Measurements from ENCODE around the gene SH2D5. TPM values are rescaled to one million over a fixed set of nuclear protein-coding genes. Genes with fewer than 3 reads are reported as not detected.

Gene SH2D5
- total and polyA plus RNA-seq, 2 experiments from 2014 or later = 0.53 to 1.1 TPM

DNA sequence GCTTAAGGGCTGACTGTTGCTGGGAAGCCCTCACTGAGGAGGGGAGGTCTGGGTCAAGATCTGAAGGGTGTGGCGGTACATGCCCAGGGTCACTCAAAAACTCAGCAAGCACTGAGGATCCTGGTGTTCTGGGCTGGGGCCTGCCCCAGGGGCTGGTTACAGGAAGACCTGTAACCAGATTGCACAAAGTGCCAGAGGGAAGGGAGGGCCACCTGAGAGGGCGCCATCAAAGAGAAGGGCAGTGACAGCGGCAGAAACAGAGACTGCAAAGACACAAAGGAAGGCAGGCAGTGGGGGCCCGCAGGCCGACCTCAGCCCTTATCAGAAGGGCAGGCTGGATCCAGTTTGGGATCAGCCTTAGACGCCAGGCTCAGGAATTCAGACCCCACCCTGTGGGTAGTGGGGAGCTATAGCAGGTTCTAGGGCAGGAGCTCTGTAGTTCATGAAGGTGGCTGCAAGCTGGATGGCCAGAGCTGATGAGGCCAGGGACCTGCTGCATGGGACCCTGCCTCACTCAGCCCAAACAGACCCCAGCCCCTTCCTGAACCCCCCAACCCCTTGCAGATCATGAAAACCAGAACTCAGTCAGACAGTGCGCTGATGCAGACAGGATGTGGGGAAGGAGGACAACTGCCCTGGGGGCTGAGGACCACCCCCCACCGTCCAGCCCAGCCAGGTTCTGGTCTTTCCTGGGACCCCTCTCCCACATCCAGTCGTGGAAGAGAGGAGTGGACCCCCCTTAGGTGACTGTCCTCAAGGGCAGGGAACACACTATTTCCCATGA is 3.9 kb downstream of the SH2D5 start:
- no peaks in the 10 kb centered on the region for H3K9me3 ChIP-seq (ENCODE audit: low read depth)
- no peaks in the 10 kb centered on the region for H3K9me2 ChIP-seq (replicated peaks; ENCODE audit: insufficient read depth)
- H3K4me2 ChIP-seq = no peak overlapping the region
- WGBS (ENCODE audit: low lambda C conversion rate, missing lambda C conversion rate) = 66% methylated on average over 9 of the region's 9 CpGs
- H3K79me2 ChIP-seq = no peaks in the 10 kb centered on the region
- no peak overlapping the region for H3K4me3 ChIP-seq
- no peak for DNase-seq (ENCODE audit: low spot score)
- no peaks in the 10 kb centered on the region for H3K36me3 ChIP-seq (replicated peaks; ENCODE audit: insufficient read depth, low read depth)
- H3K27ac ChIP-seq = no peak overlapping the region
- peaks cover 11% of the 10 kb centered on the region for H3K4me1 ChIP-seq (ENCODE audit: insufficient read depth)
- H3K27me3 ChIP-seq = peaks cover 30% of the 10 kb centered on the region
- no peak overlapping the region for H2AFZ ChIP-seq
- no peaks in the 10 kb centered on the region for H4K20me1 ChIP-seq (ENCODE audit: insufficient read depth, poor library complexity, severe bottlenecking)
- TF ChIP-seq EZH2 (IDR thresholded peaks at IDR 0.05; ENCODE audit: borderline replicate concordance) = no peak
- TF ChIP-seq EZH2phosphoT487 (IDR thresholded peaks at IDR 0.05; ENCODE audit: low read depth, severe bottlenecking, unreplicated experiment) = no peak
- TF ChIP-seq, protein P1, sequence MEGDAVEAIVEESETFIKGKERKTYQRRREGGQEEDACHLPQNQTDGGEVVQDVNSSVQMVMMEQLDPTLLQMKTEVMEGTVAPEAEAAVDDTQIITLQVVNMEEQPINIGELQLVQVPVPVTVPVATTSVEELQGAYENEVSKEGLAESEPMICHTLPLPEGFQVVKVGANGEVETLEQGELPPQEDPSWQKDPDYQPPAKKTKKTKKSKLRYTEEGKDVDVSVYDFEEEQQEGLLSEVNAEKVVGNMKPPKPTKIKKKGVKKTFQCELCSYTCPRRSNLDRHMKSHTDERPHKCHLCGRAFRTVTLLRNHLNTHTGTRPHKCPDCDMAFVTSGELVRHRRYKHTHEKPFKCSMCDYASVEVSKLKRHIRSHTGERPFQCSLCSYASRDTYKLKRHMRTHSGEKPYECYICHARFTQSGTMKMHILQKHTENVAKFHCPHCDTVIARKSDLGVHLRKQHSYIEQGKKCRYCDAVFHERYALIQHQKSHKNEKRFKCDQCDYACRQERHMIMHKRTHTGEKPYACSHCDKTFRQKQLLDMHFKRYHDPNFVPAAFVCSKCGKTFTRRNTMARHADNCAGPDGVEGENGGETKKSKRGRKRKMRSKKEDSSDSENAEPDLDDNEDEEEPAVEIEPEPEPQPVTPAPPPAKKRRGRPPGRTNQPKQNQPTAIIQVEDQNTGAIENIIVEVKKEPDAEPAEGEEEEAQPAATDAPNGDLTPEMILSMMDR (IDR thresholded peaks at IDR 0.05; ENCODE audit: poor library complexity) = no peak

DNA sequence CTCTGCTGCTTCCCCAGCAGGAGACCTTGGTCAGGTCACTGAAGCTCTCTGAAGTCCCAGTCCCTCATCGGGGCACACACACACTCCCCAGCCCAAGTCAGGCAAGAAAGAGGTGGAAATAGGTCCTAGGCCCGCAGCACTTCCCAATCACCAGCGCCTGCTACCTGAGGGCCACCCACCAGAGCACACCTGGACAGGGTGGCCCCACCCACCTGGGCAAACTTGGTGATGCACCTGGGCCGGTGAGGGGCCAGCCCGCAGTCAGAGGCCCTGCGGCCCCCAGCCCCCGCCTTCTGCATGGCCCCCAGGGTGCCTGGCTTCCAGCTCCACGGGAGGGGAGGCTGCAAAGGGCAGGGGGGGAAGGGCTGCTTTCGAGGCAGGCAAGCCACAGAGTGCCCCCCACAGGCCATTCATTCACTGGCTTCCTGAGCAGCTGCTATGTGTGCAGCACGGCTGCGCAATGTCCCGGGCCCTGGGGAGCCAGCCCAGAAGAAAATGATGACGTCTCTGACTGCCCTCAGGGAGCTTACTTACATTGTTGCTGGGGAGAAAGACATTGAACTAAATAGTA is 4.7 kb downstream of the SH2D5 start:
- Histone ChIP-seq H3K27ac (no peak overlapping the region), H3K79me2 (no peaks in the 10 kb centered on the region), H3K36me3 (replicated peaks; ENCODE audit: insufficient read depth, low read depth) (no peaks in the 10 kb centered on the region), H3K9me2 (replicated peaks; ENCODE audit: insufficient read depth) (no peaks in the 10 kb centered on the region), H2AFZ (no peak overlapping the region), H3K4me2 (no peak overlapping the region), H3K4me1 (ENCODE audit: insufficient read depth) (peaks cover 6% of the 10 kb centered on the region), H3K4me3 (no peak overlapping the region), H3K27me3 (peaks cover 30% of the 10 kb centered on the region), H4K20me1 (ENCODE audit: insufficient read depth, poor library complexity, severe bottlenecking) (no peaks in the 10 kb centered on the region), H3K9me3 (ENCODE audit: low read depth) (no peaks in the 10 kb centered on the region)
- 41% methylated on average over 13 of the region's 13 CpGs for WGBS (ENCODE audit: low lambda C conversion rate, missing lambda C conversion rate)
- TF ChIP-seq, protein P1 (IDR thresholded peaks at IDR 0.05; ENCODE audit: poor library complexity) = no peak
- TF ChIP-seq EZH2phosphoT487 (IDR thresholded peaks at IDR 0.05; ENCODE audit: low read depth, severe bottlenecking, unreplicated experiment) = no peak
- TF ChIP-seq EZH2 (IDR thresholded peaks at IDR 0.05; ENCODE audit: borderline replicate concordance) = no peak
- DNase-seq (ENCODE audit: low spot score) = no peak

DNA sequence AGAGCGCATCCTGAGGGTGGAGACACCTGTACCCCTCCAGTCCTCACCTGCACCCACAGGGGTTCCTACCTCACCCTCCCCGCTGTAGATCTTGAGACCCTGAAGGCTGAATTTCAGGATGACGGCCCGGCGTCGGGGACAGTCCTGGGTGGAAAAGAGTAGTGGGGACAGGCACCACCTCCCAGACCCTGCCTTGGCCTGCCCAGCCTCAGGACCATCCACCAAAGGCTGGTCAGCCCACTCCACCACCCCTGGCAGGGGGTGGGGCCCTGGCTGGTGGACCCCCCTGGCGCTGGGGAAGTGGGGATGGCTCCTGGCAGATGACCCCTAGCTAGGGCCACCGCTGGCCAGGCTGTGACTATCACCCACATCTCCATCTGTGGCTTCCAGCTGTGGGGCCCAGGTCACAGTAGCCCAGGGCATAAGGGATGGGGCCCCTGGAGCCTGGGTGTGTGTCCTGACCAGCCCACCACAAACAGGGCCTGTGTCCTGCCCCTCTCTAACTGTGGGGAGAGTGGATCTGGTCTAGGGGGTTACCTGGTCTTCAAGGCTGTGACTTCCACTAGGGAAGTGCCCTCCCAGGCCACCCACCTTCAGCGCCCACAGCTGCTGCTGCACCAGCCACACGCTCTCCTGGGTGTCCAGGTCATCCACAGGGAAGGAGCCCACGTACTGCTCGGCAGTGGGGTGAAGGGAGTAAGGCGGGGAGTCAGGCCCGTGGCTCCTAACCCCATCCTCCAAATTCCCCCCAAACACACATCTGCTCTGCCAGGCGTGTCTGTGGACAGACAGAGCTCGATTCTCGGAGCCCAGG is 5.4 kb downstream of the SH2D5 start:
- no peak for DNase-seq (ENCODE audit: low spot score)
- WGBS (ENCODE audit: low lambda C conversion rate, missing lambda C conversion rate) = 92% methylated on average over 16 of the region's 17 CpGs

More for the DNA sequence above, 5.4 kb downstream of the SH2D5 start:
- peaks cover 30% of the 10 kb centered on the region for H3K27me3 ChIP-seq
- H3K36me3 ChIP-seq (replicated peaks; ENCODE audit: insufficient read depth, low read depth) = no peaks in the 10 kb centered on the region
- no peak overlapping the region for H3K27ac ChIP-seq
- no peaks in the 10 kb centered on the region for H4K20me1 ChIP-seq (ENCODE audit: insufficient read depth, poor library complexity, severe bottlenecking)
- no peak overlapping the region for H3K4me2 ChIP-seq
- TF ChIP-seq, protein P1 (IDR thresholded peaks at IDR 0.05; ENCODE audit: poor library complexity) = no peak
- no peak overlapping the region for H2AFZ ChIP-seq
- no peaks in the 10 kb centered on the region for H3K79me2 ChIP-seq
- no peaks in the 10 kb centered on the region for H3K9me3 ChIP-seq (ENCODE audit: low read depth)
- no peak overlapping the region for H3K4me3 ChIP-seq
- H3K9me2 ChIP-seq (replicated peaks; ENCODE audit: insufficient read depth) = no peaks in the 10 kb centered on the region
- H3K4me1 ChIP-seq (ENCODE audit: insufficient read depth) = no peaks in the 10 kb centered on the region

Data from hepatocyte (in vitro differentiated cells).